Smooth muscle cell (in vitro differentiated cells): ENCODE results near the gene MT2A. TPM values are rescaled to one million over a fixed set of nuclear protein-coding genes. Genes with fewer than 3 reads are reported as not detected.

Experiments used
- DNase-seq: peaks from one replicate; lab custom pipeline; 2025; ENCODE audit not compliant: unreplicated experiment; lab: John Stamatoyannopoulos, UW
- H2AFZ ChIP-seq: fragments of 200-600 bp; sonication (generic); 2 replicates; pipeline ENCODE4 v1.6.0; 2016; ENCODE audit warnings: antibody characterized with exemption, low read depth, mild to moderate bottlenecking
- H3F3A ChIP-seq: fragments of 200-600 bp; sonication (generic); 2 replicates; pipeline ENCODE4 v1.6.0; 2017; ENCODE audit warnings: antibody characterized with exemption, low read depth
- H3K27ac ChIP-seq: fragments of 200-600 bp; sonication (generic); 2 replicates; pipeline ENCODE4 v1.5.1; 2016; ENCODE audit warnings: low read depth, mild to moderate bottlenecking
- H3K27me3 ChIP-seq: fragments of 200-600 bp; sonication (generic); 2 replicates; pipeline ENCODE4 v1.6.1; 2016; ENCODE audit warnings: low read depth, mild to moderate bottlenecking
- H3K36me3 ChIP-seq: fragments of 200-600 bp; sonication (generic); 2 replicates; pipeline ENCODE4 v1.5.1; 2016; ENCODE audit warnings: low read depth
- H3K4me1 ChIP-seq: fragments of 200-600 bp; sonication (generic); 2 replicates; pipeline ENCODE4 v1.5.1; 2016; ENCODE audit warnings: low read depth
- H3K4me2 ChIP-seq: fragments of 200-600 bp; sonication (generic); 2 replicates; pipeline ENCODE4 v1.6.0; 2016; ENCODE audit warnings: mild to moderate bottlenecking
- H3K4me3 ChIP-seq: fragments of 200-600 bp; sonication (generic); 2 replicates; pipeline ENCODE4 v1.5.1; 2016; ENCODE audit warnings: mild to moderate bottlenecking
- H3K79me2 ChIP-seq: fragments of 200-600 bp; sonication (generic); 2 replicates; pipeline ENCODE4 v1.6.0; 2016; ENCODE audit warnings: low read depth, mild to moderate bottlenecking
- H3K9ac ChIP-seq: fragments of 200-600 bp; sonication (generic); 2 replicates; pipeline ENCODE4 v1.6.0; 2016; ENCODE audit warnings: low read depth
- H3K9me3 ChIP-seq: fragments of 200-600 bp; sonication (generic); replicated peaks from 2 replicates; pipeline ENCODE4 v1.5.1; 2016; ENCODE audit warnings: low read depth
- H4K20me1 ChIP-seq: fragments of 200-600 bp; sonication (generic); 2 replicates; pipeline ENCODE4 v1.6.0; 2016; ENCODE audit warnings: low read depth
- CTCF ChIP-seq: fragments of 200-600 bp; sonication (generic); IDR thresholded peaks from 2 replicates; pipeline ENCODE4 v1.5.1; 2017; ENCODE audit warnings: borderline replicate concordance, mild to moderate bottlenecking, antibody characterized with exemption; ENCODE audit not compliant: insufficient read depth, poor library complexity, severe bottlenecking
- WGBS: methylation state at CpG from one replicate; pipeline ENCODE4 v1.1.7; 2016; ENCODE audit warnings: low lambda C conversion rate; 5-methylcytosine and 5-hydroxymethylcytosine counted together
- polyA plus RNA-seq: library from polyadenylated mRNA; unstranded; fragments of >200 nt; fragmentation: Nextera tagmentation; extraction: Ambion mirVana; gene quantifications from 2 replicates; pipeline ENCODE4 v1.2.1, GENCODE V29; 2016
- total RNA-seq: library from RNA; depleted of rRNA; stranded (reverse); fragments of >200 nt; gene quantifications from 2 replicates; pipeline ENCODE4 v1.2.3, GENCODE V29; 2014

MT2A gene
- total and polyA plus RNA-seq, 2 experiments from 2014 or later = 14.8 to 225 TPM

DNA sequence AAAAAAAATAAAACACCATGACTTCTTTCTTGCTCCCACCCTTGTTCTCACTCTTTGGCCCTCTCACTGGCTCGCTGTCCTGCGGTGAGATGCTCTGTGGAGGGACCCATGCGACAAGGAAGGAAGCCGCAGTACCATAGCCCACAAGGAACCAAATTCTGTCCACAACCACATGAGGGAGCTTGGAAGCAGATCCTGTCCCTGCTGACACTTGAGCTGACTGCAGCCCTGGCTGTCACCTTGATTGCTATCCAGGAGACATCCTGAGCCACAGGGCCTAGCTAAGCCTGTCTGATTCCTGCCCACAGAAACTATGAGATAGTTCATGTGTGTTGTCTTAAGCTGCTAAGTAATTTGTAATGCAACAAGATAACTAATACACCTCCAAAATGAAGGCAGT lies 4.8 kb upstream of the MT2A start:
- 53% methylated on average over 4 of the region's 4 CpGs for WGBS
- Histone ChIP-seq H3K27ac (no peak overlapping the region), H3K9ac (no peak overlapping the region), H3K4me3 (no peak overlapping the region), H3F3A (peaks cover 8% of the 10 kb centered on the region), H3K36me3 (no peaks in the 10 kb centered on the region), H2AFZ (no peak overlapping the region), H3K4me2 (no peak overlapping the region), H3K4me1 (peaks cover 1% of the 10 kb centered on the region), H4K20me1 (no peaks in the 10 kb centered on the region), H3K27me3 (no peaks in the 10 kb centered on the region), H3K9me3 (no peaks in the 10 kb centered on the region), H3K79me2 (no peaks in the 10 kb centered on the region)
- no peak for DNase-seq
- TF ChIP-seq CTCF = peak; percentile 31

DNA sequence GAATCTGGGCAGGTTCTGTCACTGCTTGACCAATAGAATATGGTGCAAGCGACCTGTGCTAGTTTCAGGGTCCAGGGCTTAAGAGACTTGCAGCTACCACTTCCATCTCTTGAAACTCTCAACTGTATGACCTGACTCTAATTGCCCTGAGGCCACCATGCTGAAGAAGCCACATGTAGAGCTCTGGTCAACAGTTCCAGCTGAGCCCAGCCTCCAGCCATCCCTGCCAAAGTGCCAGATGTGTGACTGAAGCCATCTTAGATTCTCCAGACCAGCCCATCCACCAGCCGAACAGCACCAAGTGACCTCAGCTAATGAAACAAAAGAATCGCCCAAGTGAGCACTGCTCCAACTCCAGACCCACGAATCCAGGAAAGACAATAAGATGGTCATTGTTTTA lies 3.4 kb upstream of the MT2A start:
- H3F3A ChIP-seq = peaks cover 20% of the 10 kb centered on the region
- no peak overlapping the region for H3K27ac ChIP-seq
- no peaks in the 10 kb centered on the region for H3K36me3 ChIP-seq
- WGBS = 89% methylated on average over 4 of the region's 4 CpGs
- H3K27me3 ChIP-seq = no peaks in the 10 kb centered on the region
- no peak overlapping the region for H3K4me2 ChIP-seq
- peaks cover 15% of the 10 kb centered on the region for H3K4me1 ChIP-seq
- no peak for TF ChIP-seq CTCF
- no peaks in the 10 kb centered on the region for H3K9me3 ChIP-seq
- no peak overlapping the region for H3K9ac ChIP-seq
- no peak overlapping the region for H2AFZ ChIP-seq
- DNase-seq = no peak
- no peaks in the 10 kb centered on the region for H3K79me2 ChIP-seq
- no peak overlapping the region for H3K4me3 ChIP-seq
- H4K20me1 ChIP-seq = no peaks in the 10 kb centered on the region

DNA sequence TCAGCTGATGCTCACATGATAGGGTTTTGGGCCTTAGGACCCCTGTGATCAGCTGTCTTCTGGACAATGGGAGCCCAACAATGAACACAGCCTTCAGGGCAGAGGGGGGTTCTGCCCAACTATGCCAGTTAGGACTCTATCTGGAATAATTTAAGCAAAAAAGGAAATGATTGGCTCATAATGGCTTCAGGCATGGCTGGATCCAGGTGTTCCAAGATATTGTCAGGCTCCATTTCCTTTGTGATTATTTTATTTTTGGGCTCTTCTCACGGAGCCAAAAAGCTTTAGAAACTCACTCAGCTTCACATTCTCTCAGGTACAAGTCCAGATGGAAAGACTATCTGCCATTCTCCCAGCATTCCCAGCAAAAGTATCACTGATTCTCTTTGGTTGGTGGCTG lies 2.9 kb upstream of the MT2A start:
- Histone ChIP-seq H3K9ac (no peak overlapping the region), H3K79me2 (no peaks in the 10 kb centered on the region), H3F3A (peaks cover 21% of the 10 kb centered on the region), H2AFZ (no peak overlapping the region), H3K36me3 (no peaks in the 10 kb centered on the region), H3K27me3 (no peaks in the 10 kb centered on the region), H3K27ac (no peak overlapping the region), H3K4me2 (no peak overlapping the region), H3K9me3 (no peaks in the 10 kb centered on the region), H4K20me1 (no peaks in the 10 kb centered on the region), H3K4me1 (peaks cover 18% of the 10 kb centered on the region), H3K4me3 (no peak overlapping the region)
- DNase-seq = no peak
- no peak for TF ChIP-seq CTCF
- 93% methylated on average over 1 of the region's 1 CpG for WGBS

- Histone ChIP-seq H3F3A (peaks cover 23% of the 10 kb centered on the region), H3K9ac (no peak overlapping the region), H2AFZ (no peak overlapping the region), H3K27me3 (no peaks in the 10 kb centered on the region), H3K4me3 (no peak overlapping the region), H3K36me3 (no peaks in the 10 kb centered on the region), H3K79me2 (no peaks in the 10 kb centered on the region), H3K4me1 (peaks cover 18% of the 10 kb centered on the region), H3K4me2 (no peak overlapping the region), H3K27ac (peak overlapping the region; percentile 93), H3K9me3 (no peaks in the 10 kb centered on the region), H4K20me1 (no peaks in the 10 kb centered on the region)
- TF ChIP-seq CTCF = no peak
- 89% methylated on average over 3 of the region's 3 CpGs for whole genome bisulfite sequencing
- no peak for DNase-seq
Measured at GRCh38 chr16:56606071-56606475, 2.3 kb upstream of the MT2A start.
